Upper lobe of left lung (tissue), 4 donors: ENCODE data around the gene CHMP4A.

Experiments used
- CTCF ChIP-seq, 6 experiments: fragments of 450-650 bp in 4 of 6; fragments of 200-600 bp in 2 of 6; sonication (generic) in 2 of 6; IDR thresholded peaks; one replicate each; pipeline ENCODE4 v1.5.1; 2016 to 2019; ENCODE audit warnings: antibody characterized with exemption in 6 of 6
- EP300 ChIP-seq, 4 donors: sonication (generic); formaldehyde crosslinking; IDR thresholded peaks; one replicate each; pipeline ENCODE4 v1.5.1; 2017; ENCODE audit warnings: antibody characterized with exemption in 4 of 4, control low read depth in 2 of 4
- POLR2A ChIP-seq, 4 donors: fragments of 450-650 bp; IDR thresholded peaks; one replicate each; pipeline ENCODE4 v1.5.1; 2016 to 2017; ENCODE audit warnings: antibody characterized with exemption in 4 of 4, mild to moderate bottlenecking in 2 of 4
- POLR2AphosphoS5 ChIP-seq, 2 donors: sonication (generic); formaldehyde crosslinking; IDR thresholded peaks; one replicate each; pipeline ENCODE4 v1.5.1; 2017; ENCODE audit warnings: antibody characterized with exemption in 2 of 2

- TF ChIP-seq EP300 (IDR thresholded peaks at IDR 0.05) (no peak), POLR2AphosphoS5 (IDR thresholded peaks at IDR 0.05) (peak; percentile 81 to 86), CTCF (IDR thresholded peaks at IDR 0.05) (no peak), POLR2A (IDR thresholded peaks at IDR 0.05) (peak in 3 of 4 donors; percentile 24 to 66 (median 66))
These were observed 24.8 kb downstream of the CHMP4A start, which contains the start of gene IPO4 for GRCh38 chr14:24188251-24189058.
